T-cell (primary cell): Measurements from ENCODE around the gene CNTNAP2. TPM values are rescaled to one million over a fixed set of nuclear protein-coding genes. Genes with fewer than 3 reads are reported as not detected.

Experiments
- ATAC-seq, 4 experiments: fragments of 200-7000 bp in 3 of 4; fragments of 150-1000 bp in 1 of 4; cut with Tn5 transposase; replicated peaks in 1 of 4; 1 replicate in 3 of 4; 2 replicates in 1 of 4; pipeline ENCODE4 v1.10.0; 2021; ENCODE audit warnings: moderate library complexity in 3 of 4, mild to moderate bottlenecking in 2 of 4, moderate number of reproducible peaks in 1 of 4
- CTCF ChIA-PET, 2 donors: fragments of 300-600 bp; sonication (Branson Sonifier 250); formaldehyde crosslinking; loops; one replicate each; lab custom pipeline; 2022; ENCODE audit warnings: antibody characterized with exemption in 2 of 2; lab: Charles Lee
- POLR2A ChIA-PET, 2 donors: fragments of 300-600 bp; sonication (Branson Sonifier 250); formaldehyde crosslinking; loops; one replicate each; lab custom pipeline; 2022; ENCODE audit warnings: antibody characterized with exemption in 2 of 2; lab: Charles Lee
- DNase-seq, 35 experiments: peaks; one replicate each; pipeline versions ENCODE4 v3.0.0 to v3.0.0-alpha.2; 2013 to 2023
- H3K27ac ChIP-seq: one replicate; pipeline ENCODE4 v1.5.1; 2013; ENCODE audit warnings: low read length
- H3K27me3 ChIP-seq, 2 experiments: replicated peaks in 1 of 2; 1 replicate in 1 of 2; 2 replicates in 1 of 2; pipeline versions ENCODE4 v1.6.1 to v1.7.0; 2013; ENCODE audit warnings: low read length in 1 of 2, mixed read lengths in 1 of 2; ENCODE audit not compliant: control insufficient read depth in 2 of 2, insufficient read depth in 2 of 2; ENCODE audit errors: extremely low read depth in 1 of 2
- H3K36me3 ChIP-seq, 2 donors: 1 replicate in 1 of 2; 2 replicates in 1 of 2; pipeline versions ENCODE4 v1.6.1 to v1.7.0; 2013; ENCODE audit warnings: low read length in 1 of 2; ENCODE audit not compliant: control insufficient read depth in 2 of 2, insufficient read depth in 1 of 2; ENCODE audit errors: extremely low read depth in 1 of 2
- H3K4me1 ChIP-seq, 2 experiments: 1 replicate in 1 of 2; 2 replicates in 1 of 2; pipeline versions ENCODE4 v1.6.1 to v1.7.0; 2013; ENCODE audit warnings: low read length in 2 of 2, mixed read lengths in 1 of 2; ENCODE audit not compliant: insufficient read depth in 2 of 2, control insufficient read depth in 1 of 2; ENCODE audit errors: extremely low read depth in 1 of 2
- H3K4me3 ChIP-seq, 2 donors: 1 replicate in 1 of 2; 2 replicates in 1 of 2; pipeline versions ENCODE4 v1.5.1 to v1.7.0; 2013; ENCODE audit warnings: mild to moderate bottlenecking in 2 of 2, low read length in 1 of 2, moderate library complexity in 1 of 2; ENCODE audit not compliant: control insufficient read depth in 1 of 2; ENCODE audit errors: extremely low read depth in 1 of 2
- H3K9me3 ChIP-seq: 2 replicates; pipeline ENCODE4 v1.7.0; 2013
- H3K27ac Mint-ChIP-seq, 2 donors: one replicate each; pipeline ENCODE4 v1.8.0; 2020 to 2021; ENCODE audit warnings: mild to moderate bottlenecking in 2 of 2, mixed read lengths in 2 of 2
- H3K27me3 Mint-ChIP-seq, 2 donors: one replicate each; pipeline ENCODE4 v1.8.0; 2021 to 2022; ENCODE audit warnings: mixed read lengths in 2 of 2
- H3K36me3 Mint-ChIP-seq: one replicate; pipeline ENCODE4 v1.8.0; 2021; ENCODE audit warnings: mixed read lengths
- H3K4me1 Mint-ChIP-seq, 3 donors: one replicate each; pipeline ENCODE4 v1.8.0; 2020 to 2022; ENCODE audit warnings: mixed read lengths in 3 of 3, mild to moderate bottlenecking in 1 of 3
- H3K4me3 Mint-ChIP-seq, 3 donors: one replicate each; pipeline ENCODE4 v1.8.0; 2020 to 2022; ENCODE audit warnings: mild to moderate bottlenecking in 3 of 3, mixed read lengths in 3 of 3, moderate library complexity in 3 of 3
- H3K9me3 Mint-ChIP-seq, 3 donors: one replicate each; pipeline ENCODE4 v1.8.0; 2020 to 2022; ENCODE audit warnings: mixed read lengths in 3 of 3
- WGBS: methylation state at CpG from one replicate; pipeline ENCODE4 v1.1.5; 2013; ENCODE audit warnings: missing lambda C conversion rate; ENCODE audit not compliant: insufficient coverage; 5-methylcytosine and 5-hydroxymethylcytosine counted together
- total RNA-seq, 35 experiments: library from RNA in 6 of 35; stranded (reverse) in 6 of 35; fragments of 120-200 nt in 1 of 35; gene quantifications; one replicate each; pipeline versions ENCODE4 v1.2.1 to v1.2.4 and lab custom pipeline; 2013 to 2026

The CNTNAP2 gene
- total RNA-seq, 5 donors from 2014 or later (not counting 1 experiment from before 2014, with no cell fraction given), result 0.15 to 0.72 (median 0.21) TPM

GRCh38 chr7:147153571-147153970, 1037.0 kb downstream of the CNTNAP2 start:
- H3K27ac ChIP-seq, result no peak overlapping the region
- ATAC-seq, result no peak
- POLR2A ChIA-PET, result no interaction called here
- DNase-seq, result no peak
- Mint-ChIP-seq H3K36me3 (no peaks in the 10 kb centered on the region), H3K4me1 (no peaks in the 10 kb centered on the region), H3K9me3 (peaks cover 4 to 26% (median 12%) of the 10 kb centered on the region in 3 donors), H3K4me3 (no peak overlapping the region), H3K27ac (no peak overlapping the region), H3K27me3 (no peaks in the 10 kb centered on the region)
- no peaks in the 10 kb centered on the region for H3K4me1 ChIP-seq
- WGBS, result 81% methylated on average over 3 of the region's 3 CpGs
- H3K27me3 ChIP-seq, result no peaks in the 10 kb centered on the region
- CTCF ChIA-PET, result interaction anchor here in 1 of 2 donors (0.6 kb wide), 1 partner anchor 40 kb away, joined by 3 read pairs; no protein-coding TSS in a partner anchor
- H3K36me3 ChIP-seq, result no peaks in the 10 kb centered on the region
- H3K9me3 ChIP-seq, result no peaks in the 10 kb centered on the region
- no peak overlapping the region for H3K4me3 ChIP-seq

- no CpG with 5 or more reads among the region's 1 CpG for WGBS
- CTCF ChIA-PET, result no interaction called here
Measured at GRCh38 chr7:147161405-147161804, 1044.8 kb downstream of the CNTNAP2 start.

GRCh38 chr7:147170341-147171012, 1053.9 kb downstream of the CNTNAP2 start:
- Mint-ChIP-seq H3K27ac (no peak overlapping the region), H3K27me3 (no peaks in the 10 kb centered on the region), H3K4me3 (no peak overlapping the region), H3K36me3 (no peaks in the 10 kb centered on the region), H3K4me1 (no peaks in the 10 kb centered on the region), H3K9me3 (peaks cover 3 to 25% (median 4%) of the 10 kb centered on the region in 3 donors)
- DNase-seq (no peak), ATAC-seq (no peak)
- Histone ChIP-seq H3K36me3 (no peaks in the 10 kb centered on the region), H3K27ac (no peak overlapping the region), H3K4me1 (no peaks in the 10 kb centered on the region), H3K4me3 (no peak overlapping the region), H3K27me3 (no peaks in the 10 kb centered on the region), H3K9me3 (no peaks in the 10 kb centered on the region)
- ChIA-PET POLR2A (no interaction called here), CTCF (no interaction called here)
- WGBS, result 72% methylated on average over 9 of the region's 14 CpGs

More at GRCh38 chr7:147161405-147161804, 1044.8 kb downstream of the CNTNAP2 start:
- no peak overlapping the region for H3K4me3 ChIP-seq
- no peak overlapping the region for H3K27ac ChIP-seq
- H3K27me3 ChIP-seq, result no peaks in the 10 kb centered on the region
- H3K36me3 Mint-ChIP-seq, result no peaks in the 10 kb centered on the region
- H3K9me3 ChIP-seq, result no peaks in the 10 kb centered on the region
- no peaks in the 10 kb centered on the region for H3K4me1 Mint-ChIP-seq
- POLR2A ChIA-PET, result no interaction called here
- no peaks in the 10 kb centered on the region for H3K27me3 Mint-ChIP-seq
- DNase-seq, result no peak
- H3K4me3 Mint-ChIP-seq, result no peak overlapping the region
- H3K9me3 Mint-ChIP-seq, result peaks cover 0 to 14% (median 1%) of the 10 kb centered on the region in 3 donors
- no peaks in the 10 kb centered on the region for H3K4me1 ChIP-seq
- H3K36me3 ChIP-seq, result no peaks in the 10 kb centered on the region
- no peak for ATAC-seq
- H3K27ac Mint-ChIP-seq, result no peak overlapping the region

- 58% methylated on average over 3 of the region's 6 CpGs for WGBS
- POLR2A ChIA-PET, result interaction anchor here in 1 of 2 donors (0.7 kb wide), 1 partner anchor 9 kb away, joined by 4 read pairs; no protein-coding TSS in a partner anchor
- no peak for DNase-seq
- H3K27ac Mint-ChIP-seq, result no peak overlapping the region
- no peak overlapping the region for H3K27ac ChIP-seq
- H3K9me3 Mint-ChIP-seq, result peaks cover 3 to 19% (median 4%) of the 10 kb centered on the region in 3 donors
- no peaks in the 10 kb centered on the region for H3K4me1 Mint-ChIP-seq
- no peaks in the 10 kb centered on the region for H3K27me3 Mint-ChIP-seq
- ATAC-seq, result no peak
- no peaks in the 10 kb centered on the region for H3K4me1 ChIP-seq
- no peaks in the 10 kb centered on the region for H3K27me3 ChIP-seq
- CTCF ChIA-PET, result no interaction called here
- no peak overlapping the region for H3K4me3 ChIP-seq
- H3K4me3 Mint-ChIP-seq, result no peak overlapping the region
- no peaks in the 10 kb centered on the region for H3K9me3 ChIP-seq
- H3K36me3 ChIP-seq, result no peaks in the 10 kb centered on the region
- no peaks in the 10 kb centered on the region for H3K36me3 Mint-ChIP-seq
Measured at GRCh38 chr7:147171013-147171391, 1054.4 kb downstream of the CNTNAP2 start.

GRCh38 chr7:147173883-147174282, 1057.3 kb downstream of the CNTNAP2 start:
- Mint-ChIP-seq H3K27ac (no peak overlapping the region), H3K27me3 (no peaks in the 10 kb centered on the region), H3K4me1 (no peaks in the 10 kb centered on the region), H3K9me3 (peaks cover 4 to 17% (median 8%) of the 10 kb centered on the region in 3 donors), H3K4me3 (no peak overlapping the region), H3K36me3 (no peaks in the 10 kb centered on the region)
- DNase-seq (no peak), ATAC-seq (no peak)
- Histone ChIP-seq H3K4me3 (no peak overlapping the region), H3K27ac (no peak overlapping the region), H3K36me3 (no peaks in the 10 kb centered on the region), H3K4me1 (no peaks in the 10 kb centered on the region), H3K27me3 (no peaks in the 10 kb centered on the region), H3K9me3 (no peaks in the 10 kb centered on the region)
- ChIA-PET POLR2A (no interaction called here), CTCF (no interaction called here)

- H3K36me3 ChIP-seq, result no peaks in the 10 kb centered on the region
- ATAC-seq, result no peak
- H3K4me3 ChIP-seq, result no peak overlapping the region
- Mint-ChIP-seq H3K9me3 (peaks cover 10 to 17% (median 13%) of the 10 kb centered on the region in 3 donors), H3K27me3 (no peaks in the 10 kb centered on the region), H3K36me3 (no peaks in the 10 kb centered on the region), H3K4me1 (no peaks in the 10 kb centered on the region), H3K4me3 (no peak overlapping the region), H3K27ac (no peak overlapping the region)
- no peak overlapping the region for H3K27ac ChIP-seq
- H3K9me3 ChIP-seq, result no peaks in the 10 kb centered on the region
- POLR2A ChIA-PET, result no interaction called here
- CTCF ChIA-PET, result no interaction called here
- H3K4me1 ChIP-seq, result no peaks in the 10 kb centered on the region
- H3K27me3 ChIP-seq, result no peaks in the 10 kb centered on the region
- no peak for DNase-seq
Measured at GRCh38 chr7:147182874-147183273, 1066.3 kb downstream of the CNTNAP2 start.
